B cell (primary cell): Measurements from ENCODE around the gene KMT2D. TPM values are rescaled to one million over a fixed set of nuclear protein-coding genes. Genes with fewer than 3 reads are reported as not detected.

Source experiments
- ATAC-seq: fragments of 200-7000 bp; cut with Tn5 transposase; one replicate; pipeline ENCODE4 v1.10.0; 2021; ENCODE audit warnings: low read depth, mild to moderate bottlenecking, moderate number of reproducible peaks, moderate library complexity
- CTCF ChIA-PET: fragments of 350-600 bp; sonication (Branson Sonifier 250); formaldehyde crosslinking; loops from one replicate; lab custom pipeline; 2021; ENCODE audit warnings: antibody characterized with exemption, inconsistent platforms; lab: Charles Lee
- POLR2A ChIA-PET: fragments of 350-600 bp; sonication (Branson Sonifier 250); formaldehyde crosslinking; loops from one replicate; lab custom pipeline; 2021; ENCODE audit warnings: antibody characterized with exemption; lab: Charles Lee
- DNase-seq: peaks from one replicate; pipeline ENCODE4 v3.0.0; 2013
- H2AFZ ChIP-seq: 2 replicates; pipeline ENCODE4 v1.6.1; 2012; ENCODE audit warnings: mild to moderate bottlenecking, low read depth, low read length; ENCODE audit not compliant: insufficient read depth, poor library complexity, severe bottlenecking
- H3K27ac ChIP-seq, 2 donors: 1 replicate in 1 of 2; 2 replicates in 1 of 2; pipeline ENCODE4 v1.5.1; 2012 to 2013; ENCODE audit warnings: low read length in 2 of 2, mild to moderate bottlenecking in 2 of 2, moderate library complexity in 1 of 2
- H3K27me3 ChIP-seq, 4 experiments: fragments of 200-600 bp in 1 of 4; sonication (generic) in 1 of 4; replicated peaks in 1 of 4; 1 replicate in 2 of 4; 2 replicates in 2 of 4; pipeline versions ENCODE4 v1.6.1 to v1.7.0; 2013 to 2016; ENCODE audit warnings: low read length in 3 of 4, mild to moderate bottlenecking in 2 of 4, mixed read lengths in 1 of 4, moderate library complexity in 1 of 4; ENCODE audit not compliant: insufficient read depth in 4 of 4, control insufficient read depth in 3 of 4; ENCODE audit errors: control extremely low read depth in 1 of 4
- H3K36me3 ChIP-seq, 2 experiments: replicated peaks in 1 of 2; 1 replicate in 1 of 2; 2 replicates in 1 of 2; pipeline versions ENCODE4 v1.6.1 to v1.7.1; 2013; ENCODE audit warnings: low read length in 1 of 2; ENCODE audit not compliant: insufficient read depth in 2 of 2, control insufficient read depth in 1 of 2; ENCODE audit errors: control extremely low read depth in 1 of 2, extremely low read depth in 1 of 2
- H3K4me1 ChIP-seq, 2 donors: fragments of 200-600 bp in 1 of 2; sonication (generic) in 1 of 2; 1 replicate in 1 of 2; 2 replicates in 1 of 2; pipeline versions ENCODE4 v1.5.1 to v1.6.1; 2013 to 2017; ENCODE audit warnings: low read length in 2 of 2; ENCODE audit not compliant: control insufficient read depth in 2 of 2, insufficient read depth in 2 of 2
- H3K4me2 ChIP-seq: replicated peaks from 2 replicates; pipeline ENCODE3; 2012; ENCODE audit warnings: mild to moderate bottlenecking, low read depth, low read length; ENCODE audit not compliant: poor library complexity, severe bottlenecking
- H3K4me3 ChIP-seq, 5 experiments: fragments of 200-600 bp in 1 of 5; sonication (generic) in 1 of 5; 1 replicate in 3 of 5; 2 replicates in 2 of 5; pipeline versions ENCODE4 v1.5.1 to v1.7.0; 2011 to 2016; ENCODE audit warnings: low read length in 4 of 5, mild to moderate bottlenecking in 4 of 5, low read depth in 2 of 5, control low read depth in 1 of 5, moderate library complexity in 1 of 5; ENCODE audit not compliant: insufficient read depth in 1 of 5; ENCODE audit errors: control extremely low read depth in 1 of 5, extremely low read depth in 1 of 5
- H3K79me2 ChIP-seq: fragments of 200-600 bp; sonication (generic); one replicate; pipeline ENCODE4 v1.6.0; 2016; ENCODE audit warnings: low read length; ENCODE audit not compliant: control insufficient read depth, insufficient read depth
- H3K9ac ChIP-seq: fragments of 200-600 bp; sonication (generic); 2 replicates; pipeline ENCODE4 v1.6.1; 2017; ENCODE audit warnings: mild to moderate bottlenecking, low read length, moderate library complexity
- H3K9me3 ChIP-seq, 3 donors: one replicate each; pipeline versions ENCODE4 v1.6.1 to v1.7.1; 2013; ENCODE audit warnings: low read length in 2 of 3; ENCODE audit not compliant: control insufficient read depth in 2 of 3, insufficient read depth in 1 of 3; ENCODE audit errors: control extremely low read depth in 1 of 3
- H4K20me1 ChIP-seq: 2 replicates; pipeline ENCODE4 v1.6.0; 2012; ENCODE audit warnings: mild to moderate bottlenecking, low read length; ENCODE audit not compliant: insufficient read depth, control insufficient read depth, poor library complexity, severe bottlenecking
- H3K27ac Mint-ChIP-seq: one replicate; pipeline ENCODE4 v1.8.0; 2021; ENCODE audit warnings: mixed read lengths
- H3K27me3 Mint-ChIP-seq: one replicate; pipeline ENCODE4 v1.8.0; 2021; ENCODE audit warnings: mixed read lengths
- H3K4me1 Mint-ChIP-seq: one replicate; pipeline ENCODE4 v1.8.0; 2021; ENCODE audit warnings: mixed read lengths
- H3K4me3 Mint-ChIP-seq: one replicate; pipeline ENCODE4 v1.8.0; 2021; ENCODE audit warnings: mixed read lengths
- H3K9me3 Mint-ChIP-seq: one replicate; pipeline ENCODE4 v1.8.0; 2022; ENCODE audit warnings: mixed read lengths; ENCODE audit not compliant: insufficient read depth
- EZH2 ChIP-seq: IDR thresholded peaks from 2 replicates; pipeline ENCODE4 v1.6.1; 2012; ENCODE audit warnings: borderline replicate concordance, low read depth, mild to moderate bottlenecking, moderate library complexity, low read length; ENCODE audit not compliant: insufficient read depth, poor library complexity, severe bottlenecking
- WGBS: methylation state at CpG from one replicate; pipeline ENCODE4 v1.1.5; 2013; ENCODE audit warnings: missing lambda C conversion rate; ENCODE audit not compliant: insufficient coverage; 5-methylcytosine and 5-hydroxymethylcytosine counted together
- intact Hi-C: fragments of 100-400 bp; cut with micrococcal nuclease; formaldehyde crosslinking; loops from one replicate; pipeline ENCODE4 v1.10.0; 2022
- polyA plus RNA-seq: library from polyadenylated mRNA; depleted of rRNA; stranded (reverse); fragments of >200 nt; gene quantifications from 2 replicates; pipeline ENCODE4 v1.2.3, GENCODE V29; 2012
- total RNA-seq, 2 donors: library from RNA; stranded (reverse); fragments of 120-200 nt in 1 of 2; gene quantifications; 1 replicate in 1 of 2; 2 replicates in 1 of 2; pipeline versions ENCODE4 v1.2.3 to v1.2.4, GENCODE V29; 2013 to 2022
- TF ChIP-seq, protein P1 (sequence below): fragments of 200-600 bp; IDR thresholded peaks from one replicate; pipeline ENCODE4 v1.8.0; 2022; ENCODE audit warnings: antibody characterized with exemption, mild to moderate bottlenecking

Gene KMT2D
- total and polyA plus RNA-seq, 2 donors (not counting 1 experiment from before 2014, with no cell fraction given) = 64.0 to 179 TPM

DNA sequence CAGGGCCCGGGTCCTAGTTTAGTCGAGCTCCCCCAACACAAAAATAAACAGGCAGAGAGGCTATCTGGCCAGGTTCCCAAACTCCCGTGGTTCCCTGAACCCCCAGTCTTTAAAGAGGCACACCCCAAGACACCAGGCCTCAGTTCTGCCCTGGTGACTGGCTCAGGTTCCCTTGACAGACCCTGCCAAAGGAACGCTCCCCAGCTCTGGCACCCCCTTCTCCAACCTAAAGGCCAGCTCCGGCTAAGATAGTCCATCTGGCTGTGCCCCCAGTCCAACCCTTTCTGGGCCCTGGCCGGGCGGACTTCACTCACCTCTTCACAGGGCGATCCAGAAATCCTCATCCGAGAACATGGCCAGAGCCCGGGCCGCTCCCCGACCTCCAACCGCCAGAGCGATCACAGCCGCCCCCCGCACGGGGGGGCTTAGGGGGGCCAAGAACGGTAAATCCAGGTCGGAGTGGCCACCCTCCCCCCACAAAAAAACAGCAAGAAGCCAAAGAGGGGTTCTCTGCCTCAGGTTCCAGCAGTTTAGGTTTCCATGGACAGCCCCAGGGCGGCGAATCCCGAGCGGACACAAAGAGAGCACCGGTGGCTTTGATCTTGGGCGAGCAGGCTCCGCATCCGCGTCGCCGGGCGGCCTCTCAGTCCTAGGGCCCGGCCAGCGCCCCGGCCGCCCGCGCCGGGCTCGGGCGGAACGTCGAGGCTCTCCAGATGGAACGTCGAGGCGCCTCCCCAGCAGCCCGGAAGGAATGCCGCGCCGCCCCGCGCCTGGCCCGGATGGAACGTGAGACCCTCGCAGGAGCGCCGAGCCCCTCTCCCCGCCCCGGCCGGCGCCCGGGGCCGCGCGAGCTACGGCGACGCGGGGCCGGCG, 1.1 kb downstream of the KMT2D start:
- H4K20me1 ChIP-seq = peaks cover 52% of the 10 kb centered on the region
- peak; percentile 2 for ATAC-seq

More for the DNA sequence above, 1.1 kb downstream of the KMT2D start:
- Mint-ChIP-seq H3K27ac (peak overlapping the region; percentile 92), H3K4me1 (peaks cover 59% of the 10 kb centered on the region), H3K4me3 (peak overlapping the region; percentile 92), H3K27me3 (no peaks in the 10 kb centered on the region), H3K9me3 (no peaks in the 10 kb centered on the region)
- H3K9me3 ChIP-seq = no peaks in the 10 kb centered on the region
- peak overlapping the region; percentile 81 to 97 (median 91) for H3K4me3 ChIP-seq
- H3K9ac ChIP-seq = peak overlapping the region; percentile 93
- ChIA-PET POLR2A (interaction anchor here (1.1 to 2.5 kb wide), 3 partner anchors 10 to 71 kb away, joined by 3 to 12 read pairs (median 4); partner anchors contain the start of genes RHEBL1 and TUBA1B), CTCF (interaction anchor here (1.1 to 1.6 kb wide), 4 partner anchors 10 to 129 kb away, joined by 3 to 5 read pairs (median 4); partner anchors contain the start of genes RHEBL1, TUBA1A and TUBA1B)
- H2AFZ ChIP-seq = peak overlapping the region; percentile 99
- intact Hi-C loops = loop anchor here (1.0 to 10.0 kb wide), 6 partner anchors 11 to 345 kb away; partner anchors contain the start of genes CCNT1, DDN, PRKAG1 and TUBA1A
- peak overlapping the region; percentile 77 to 88 for H3K27ac ChIP-seq
- no peak for DNase-seq
- H3K79me2 ChIP-seq = peaks cover 73% of the 10 kb centered on the region
- H3K4me1 ChIP-seq = peaks cover 51 to 57% of the 10 kb centered on the region in 2 donors
- no peaks in the 10 kb centered on the region for H3K27me3 ChIP-seq
- H3K36me3 ChIP-seq = peaks cover 0 to 7% of the 10 kb centered on the region in 2 experiments
- WGBS = under 1% methylated on average over 69 of the region's 70 CpGs
- H3K4me2 ChIP-seq = peak overlapping the region; percentile 97
- TF ChIP-seq, protein P1, sequence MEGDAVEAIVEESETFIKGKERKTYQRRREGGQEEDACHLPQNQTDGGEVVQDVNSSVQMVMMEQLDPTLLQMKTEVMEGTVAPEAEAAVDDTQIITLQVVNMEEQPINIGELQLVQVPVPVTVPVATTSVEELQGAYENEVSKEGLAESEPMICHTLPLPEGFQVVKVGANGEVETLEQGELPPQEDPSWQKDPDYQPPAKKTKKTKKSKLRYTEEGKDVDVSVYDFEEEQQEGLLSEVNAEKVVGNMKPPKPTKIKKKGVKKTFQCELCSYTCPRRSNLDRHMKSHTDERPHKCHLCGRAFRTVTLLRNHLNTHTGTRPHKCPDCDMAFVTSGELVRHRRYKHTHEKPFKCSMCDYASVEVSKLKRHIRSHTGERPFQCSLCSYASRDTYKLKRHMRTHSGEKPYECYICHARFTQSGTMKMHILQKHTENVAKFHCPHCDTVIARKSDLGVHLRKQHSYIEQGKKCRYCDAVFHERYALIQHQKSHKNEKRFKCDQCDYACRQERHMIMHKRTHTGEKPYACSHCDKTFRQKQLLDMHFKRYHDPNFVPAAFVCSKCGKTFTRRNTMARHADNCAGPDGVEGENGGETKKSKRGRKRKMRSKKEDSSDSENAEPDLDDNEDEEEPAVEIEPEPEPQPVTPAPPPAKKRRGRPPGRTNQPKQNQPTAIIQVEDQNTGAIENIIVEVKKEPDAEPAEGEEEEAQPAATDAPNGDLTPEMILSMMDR = no peak
- no peak for TF ChIP-seq EZH2
